Neural progenitor cell (in vitro differentiated cells): ENCODE data around the gene PRDM10. TPM values are rescaled to one million over a fixed set of nuclear protein-coding genes. Genes with fewer than 3 reads are reported as not detected.

Experiments used
- DNase-seq: peaks from one replicate; pipeline ENCODE4 v3.0.0-alpha.2; 2016; ENCODE audit warnings: low spot score
- H2AFZ ChIP-seq: fragments of 200-600 bp; sonication (generic); replicated peaks from 2 replicates; pipeline ENCODE4 v1.6.1; 2016; ENCODE audit warnings: antibody characterized with exemption
- H3F3A ChIP-seq: fragments of 200-600 bp; sonication (generic); 2 replicates; pipeline ENCODE4 v1.6.1; 2016; ENCODE audit warnings: antibody characterized with exemption, low read depth
- H3K27ac ChIP-seq: fragments of 200-600 bp; sonication (generic); 2 replicates; pipeline ENCODE4 v1.5.1; 2016; ENCODE audit warnings: mild to moderate bottlenecking
- H3K27me3 ChIP-seq: fragments of 200-600 bp; sonication (generic); 2 replicates; pipeline ENCODE4 v1.6.1; 2016; ENCODE audit warnings: mild to moderate bottlenecking, moderate library complexity
- H3K36me3 ChIP-seq: fragments of 200-600 bp; sonication (generic); 2 replicates; pipeline ENCODE4 v1.5.1; 2016
- H3K4me1 ChIP-seq: fragments of 200-600 bp; sonication (generic); 2 replicates; pipeline ENCODE4 v1.6.1; 2016; ENCODE audit warnings: mixed run types
- H3K4me2 ChIP-seq: fragments of 200-600 bp; sonication (generic); 2 replicates; pipeline ENCODE4 v1.6.1; 2016
- H3K4me3 ChIP-seq: fragments of 200-600 bp; sonication (generic); 2 replicates; pipeline ENCODE4 v1.5.1; 2016
- H3K79me2 ChIP-seq: fragments of 200-600 bp; sonication (generic); 2 replicates; pipeline ENCODE4 v1.6.1; 2016; ENCODE audit warnings: low read depth
- H3K9ac ChIP-seq: fragments of 200-600 bp; sonication (generic); 2 replicates; pipeline ENCODE4 v1.6.1; 2016
- H3K9me3 ChIP-seq: fragments of 200-600 bp; sonication (generic); 2 replicates; pipeline ENCODE4 v1.5.1; 2016; ENCODE audit warnings: low read depth
- H4K20me1 ChIP-seq: fragments of 200-600 bp; sonication (generic); 2 replicates; pipeline ENCODE4 v1.6.1; 2016; ENCODE audit warnings: low read depth
- H3K27ac Mint-ChIP-seq: 3 replicates; pipeline ENCODE4 v1.8.0; 2021; ENCODE audit warnings: mixed read lengths
- H3K27me3 Mint-ChIP-seq: 2 replicates; pipeline ENCODE4 v1.8.0; 2022; ENCODE audit warnings: low read depth, mild to moderate bottlenecking, inconsistent platforms, moderate library complexity, mixed read lengths; ENCODE audit not compliant: insufficient read depth
- H3K36me3 Mint-ChIP-seq: 3 replicates; pipeline ENCODE4 v1.8.0; 2021; ENCODE audit warnings: mixed read lengths
- H3K4me1 Mint-ChIP-seq: 3 replicates; pipeline ENCODE4 v1.8.0; 2021; ENCODE audit warnings: mixed read lengths
- H3K4me3 Mint-ChIP-seq: 3 replicates; pipeline ENCODE4 v1.8.0; 2021; ENCODE audit warnings: mild to moderate bottlenecking, moderate library complexity, mixed read lengths
- H3K9me3 Mint-ChIP-seq: 3 replicates; pipeline ENCODE4 v1.8.0; 2020; ENCODE audit warnings: mixed read lengths
- EZH2 ChIP-seq: fragments of 200-600 bp; sonication (generic); IDR thresholded peaks from 2 replicates; pipeline ENCODE4 v1.6.1; 2017; ENCODE audit warnings: antibody characterized with exemption, mild to moderate bottlenecking, moderate library complexity
- EZH2phosphoT487 ChIP-seq: fragments of 200-600 bp; sonication (generic); IDR thresholded peaks from 2 replicates; pipeline ENCODE4 v1.6.1; 2017; ENCODE audit warnings: antibody characterized with exemption
- total RNA-seq: library from RNA; depleted of rRNA; stranded (reverse); fragments of >200 nt; gene quantifications from 2 replicates; pipeline ENCODE4 v1.2.3, GENCODE V29; 2015; ENCODE audit warnings: low replicate concordance
- TF ChIP-seq, protein P1 (sequence below): fragments of 200-600 bp; sonication (generic); IDR thresholded peaks from 2 replicates; pipeline ENCODE4 v1.5.1; 2017; ENCODE audit warnings: antibody characterized with exemption, mild to moderate bottlenecking

Gene PRDM10
- total RNA-seq, 1 donor from 2014 or later = 16.3 TPM

DNA sequence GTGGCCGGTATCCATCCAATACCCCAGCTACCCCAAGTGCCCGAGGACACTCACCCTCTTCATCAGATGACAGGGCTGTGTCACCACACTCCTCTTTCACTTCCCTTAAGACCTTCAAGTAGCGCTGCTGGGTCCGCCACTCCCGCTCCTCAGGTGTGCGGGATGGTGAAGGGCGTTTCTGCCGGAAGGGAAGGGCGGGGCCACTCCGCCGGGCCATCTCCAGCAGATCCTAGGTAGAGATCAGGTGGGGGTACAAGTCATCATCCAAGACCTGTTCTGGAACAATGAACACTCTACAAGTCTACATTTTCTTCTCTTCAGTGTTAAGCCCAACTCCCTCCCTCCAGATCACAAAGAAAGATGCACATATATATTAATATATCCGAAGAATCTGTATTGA lies 117.3 kb downstream of the PRDM10 start:
- Histone ChIP-seq H3K36me3 (peaks cover 13% of the 10 kb centered on the region), H3K9me3 (no peaks in the 10 kb centered on the region), H3K4me2 (no peak overlapping the region), H3K79me2 (no peaks in the 10 kb centered on the region), H4K20me1 (peaks cover 3% of the 10 kb centered on the region), H3K27me3 (no peaks in the 10 kb centered on the region), H3K9ac (no peak overlapping the region), H3K4me3 (no peak overlapping the region), H3K4me1 (no peaks in the 10 kb centered on the region), H3K27ac (no peak overlapping the region), H3F3A (no peaks in the 10 kb centered on the region), H2AFZ (no peak overlapping the region)
- H3K27me3 Mint-ChIP-seq = no peaks in the 10 kb centered on the region
- H3K4me3 Mint-ChIP-seq = no peak overlapping the region
- no peaks in the 10 kb centered on the region for H3K4me1 Mint-ChIP-seq
- DNase-seq = no peak
- TF ChIP-seq EZH2 = no peak
- TF ChIP-seq, protein P1, sequence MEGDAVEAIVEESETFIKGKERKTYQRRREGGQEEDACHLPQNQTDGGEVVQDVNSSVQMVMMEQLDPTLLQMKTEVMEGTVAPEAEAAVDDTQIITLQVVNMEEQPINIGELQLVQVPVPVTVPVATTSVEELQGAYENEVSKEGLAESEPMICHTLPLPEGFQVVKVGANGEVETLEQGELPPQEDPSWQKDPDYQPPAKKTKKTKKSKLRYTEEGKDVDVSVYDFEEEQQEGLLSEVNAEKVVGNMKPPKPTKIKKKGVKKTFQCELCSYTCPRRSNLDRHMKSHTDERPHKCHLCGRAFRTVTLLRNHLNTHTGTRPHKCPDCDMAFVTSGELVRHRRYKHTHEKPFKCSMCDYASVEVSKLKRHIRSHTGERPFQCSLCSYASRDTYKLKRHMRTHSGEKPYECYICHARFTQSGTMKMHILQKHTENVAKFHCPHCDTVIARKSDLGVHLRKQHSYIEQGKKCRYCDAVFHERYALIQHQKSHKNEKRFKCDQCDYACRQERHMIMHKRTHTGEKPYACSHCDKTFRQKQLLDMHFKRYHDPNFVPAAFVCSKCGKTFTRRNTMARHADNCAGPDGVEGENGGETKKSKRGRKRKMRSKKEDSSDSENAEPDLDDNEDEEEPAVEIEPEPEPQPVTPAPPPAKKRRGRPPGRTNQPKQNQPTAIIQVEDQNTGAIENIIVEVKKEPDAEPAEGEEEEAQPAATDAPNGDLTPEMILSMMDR = no peak
- TF ChIP-seq EZH2phosphoT487 = no peak
- no peak overlapping the region for H3K27ac Mint-ChIP-seq
- peaks cover 51% of the 10 kb centered on the region for H3K36me3 Mint-ChIP-seq
- no peaks in the 10 kb centered on the region for H3K9me3 Mint-ChIP-seq

DNA sequence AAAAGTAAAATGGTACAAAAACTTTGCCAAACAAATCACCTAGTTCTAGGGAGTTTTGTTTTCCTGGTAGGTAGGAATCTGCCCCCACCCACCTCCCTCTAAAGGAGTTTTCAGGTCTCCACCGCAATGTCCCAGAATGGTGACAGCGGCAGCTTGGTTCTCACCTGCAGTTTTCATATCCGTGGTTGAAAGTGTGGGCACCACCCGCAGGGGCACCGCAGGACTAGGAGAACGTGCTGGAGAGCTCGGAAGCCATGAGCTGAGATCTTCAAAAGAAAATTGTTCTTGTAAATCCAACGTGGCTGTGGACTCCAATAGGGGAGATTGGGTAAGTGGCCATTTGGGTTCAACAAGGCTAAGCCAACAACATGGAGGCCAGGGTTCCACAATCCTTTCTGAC lies 118.1 kb downstream of the PRDM10 start:
- no peaks in the 10 kb centered on the region for H3K9me3 Mint-ChIP-seq
- H3K27me3 Mint-ChIP-seq = no peaks in the 10 kb centered on the region
- H3K4me3 Mint-ChIP-seq = no peak overlapping the region
- TF ChIP-seq, protein P1 = no peak
- TF ChIP-seq EZH2 (no peak), EZH2phosphoT487 (no peak)
- H3F3A ChIP-seq = no peaks in the 10 kb centered on the region
- no peak overlapping the region for H3K4me2 ChIP-seq
- no peaks in the 10 kb centered on the region for H3K4me1 Mint-ChIP-seq
- no peaks in the 10 kb centered on the region for H3K27me3 ChIP-seq
- H3K36me3 Mint-ChIP-seq = peaks cover 53% of the 10 kb centered on the region
- H3K27ac ChIP-seq = no peak overlapping the region
- peaks cover 13% of the 10 kb centered on the region for H3K36me3 ChIP-seq
- H3K9ac ChIP-seq = no peak overlapping the region
- H3K4me3 ChIP-seq = no peak overlapping the region
- H3K4me1 ChIP-seq = no peaks in the 10 kb centered on the region
- no peak for DNase-seq
- H3K79me2 ChIP-seq = no peaks in the 10 kb centered on the region
- H4K20me1 ChIP-seq = peaks cover 3% of the 10 kb centered on the region
- no peak overlapping the region for H2AFZ ChIP-seq
- no peak overlapping the region for H3K27ac Mint-ChIP-seq
- H3K9me3 ChIP-seq = no peaks in the 10 kb centered on the region

DNA sequence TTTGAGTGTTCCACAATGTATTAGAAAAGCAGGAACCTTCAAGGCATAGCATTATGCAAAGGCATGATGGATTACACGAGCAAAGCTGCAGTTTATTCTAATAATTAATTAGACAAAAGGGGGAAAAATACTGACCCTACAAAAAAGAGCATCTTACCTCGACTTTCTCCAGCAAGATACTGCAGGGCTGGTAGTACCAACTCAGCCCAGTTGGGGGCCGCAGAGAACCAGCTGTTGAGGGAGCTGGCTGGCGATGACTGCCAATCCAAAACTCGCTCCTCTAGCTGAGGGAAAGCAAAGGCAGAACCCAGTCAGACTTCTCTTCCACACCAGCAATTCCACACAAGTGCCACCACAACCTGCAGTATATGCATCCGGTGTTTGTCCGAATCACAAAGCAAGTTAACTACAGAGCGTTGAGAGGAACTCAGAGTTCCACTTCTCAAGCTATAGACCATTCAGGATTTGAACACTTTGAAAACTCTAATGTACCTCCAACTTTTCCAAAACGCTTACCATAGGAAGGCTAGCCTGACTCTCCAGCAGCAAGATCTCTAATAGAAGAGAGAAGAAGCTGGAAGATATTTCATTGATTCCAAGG lies 121.0 kb downstream of the PRDM10 start:
- Mint-ChIP-seq H3K4me3 (no peak overlapping the region), H3K36me3 (peaks cover 55% of the 10 kb centered on the region), H3K27me3 (no peaks in the 10 kb centered on the region), H3K9me3 (no peaks in the 10 kb centered on the region), H3K27ac (no peak overlapping the region), H3K4me1 (no peaks in the 10 kb centered on the region)
- H3K4me2 ChIP-seq = no peak overlapping the region
- no peaks in the 10 kb centered on the region for H3K9me3 ChIP-seq
- H2AFZ ChIP-seq = no peak overlapping the region
- no peak overlapping the region for H3K9ac ChIP-seq
- H3K4me3 ChIP-seq = no peak overlapping the region
- H3K27me3 ChIP-seq = no peaks in the 10 kb centered on the region
- no peaks in the 10 kb centered on the region for H3K79me2 ChIP-seq
- peaks cover 7% of the 10 kb centered on the region for H3K36me3 ChIP-seq
- H3K4me1 ChIP-seq = no peaks in the 10 kb centered on the region
- TF ChIP-seq EZH2phosphoT487 (no peak), EZH2 (no peak)
- TF ChIP-seq, protein P1 = peak; percentile 58
- DNase-seq = peak; percentile 56
- no peaks in the 10 kb centered on the region for H3F3A ChIP-seq
- H4K20me1 ChIP-seq = peaks cover 3% of the 10 kb centered on the region
- no peak overlapping the region for H3K27ac ChIP-seq
